ENCODE data around the gene TRAFD1. TPM values are rescaled to one million over a fixed set of nuclear protein-coding genes. Genes with fewer than 3 reads are reported as not detected.
A peak's percentile ranks its signal among the peaks of the same experiment; 100 is the strongest.

TRAFD1 gene
- total and polyA plus RNA-seq, 9 of the 15 experiments (the other 6 are each of a cell fraction or from before 2014, with no cell fraction given): 41.3 to 85.5 (median 54.5) TPM

DNA sequence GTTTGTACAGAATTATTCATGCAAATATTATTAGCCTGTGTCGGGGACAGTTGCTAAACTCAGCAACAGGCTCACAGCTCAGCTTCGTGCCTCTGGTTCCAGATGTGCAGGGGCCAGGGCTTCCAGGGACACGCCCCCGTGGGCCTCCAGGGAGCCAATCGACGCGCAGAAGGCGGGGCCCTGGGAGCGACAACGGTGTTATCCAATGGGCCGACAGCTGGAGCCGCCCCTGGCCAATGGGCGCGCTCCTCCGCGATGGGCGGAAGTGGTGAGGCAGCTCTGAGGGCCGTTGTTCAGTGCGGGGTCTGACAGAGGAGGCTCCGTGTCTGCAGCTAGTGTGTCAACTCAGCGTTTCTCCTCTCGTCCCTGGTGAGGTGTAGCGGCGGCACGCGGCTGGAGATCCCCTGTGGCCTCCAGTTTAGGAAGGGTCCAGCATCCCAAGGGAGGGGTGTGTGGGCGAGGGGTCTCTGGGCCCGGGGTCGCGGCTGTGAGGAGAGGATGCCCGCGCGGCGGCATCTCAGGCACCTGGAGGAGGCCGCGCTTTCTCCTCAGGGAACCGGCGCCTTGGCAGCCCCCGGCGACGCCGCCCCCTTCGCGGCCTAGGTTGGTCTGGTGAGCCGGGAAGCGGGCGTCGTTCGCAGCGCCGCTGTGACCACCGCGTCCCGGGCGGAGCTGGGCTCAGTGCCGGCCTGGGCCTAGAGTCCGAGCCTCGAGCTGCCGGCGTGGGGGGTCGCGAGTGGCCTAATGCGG lies at the start of gene TRAFD1 (continued):
- TF ChIP-seq GTF2F1 (IDR thresholded peaks at IDR 0.05; ENCODE audit: low read depth, low read length) (0 out of 2 replicates have a peak, but pooled peaks have one; percentile 50), TAF9B (IDR thresholded peaks at IDR 0.05; ENCODE audit: partially characterized antibody) (peak; percentile 87), CBX3 (IDR thresholded peaks at IDR 0.05; ENCODE audit: borderline replicate concordance in 1 of 2, low read length in 2 of 2) (0 out of 3 replicates have a peak, but pooled peaks of 1 of the 2 experiments have one; percentile 55), ZNF197 (CRISPR knock-in tag; IDR thresholded peaks at IDR 0.05; ENCODE audit: low read depth) (no peak), ZBTB7A (IDR thresholded peaks at IDR 0.05; ENCODE audit: borderline replicate concordance, control insufficient read depth, low read depth, low read length) (peak; percentile 61; the same call in 1 of the 2 replicates), MNT (conservative IDR thresholded peaks at IDR 0.05) (peak; percentile 12 to 81), MBD2 (IDR thresholded peaks at IDR 0.05; ENCODE audit: borderline replicate concordance, low read depth) (peak; percentile 99), KLF13 (tag; IDR thresholded peaks at IDR 0.05; ENCODE audit: borderline replicate concordance, low read depth) (peak; percentile 60; the same call in 1 of the 2 replicates), TAF7 (tag; IDR thresholded peaks at IDR 0.05) (peak; percentile 70), FOXM1 (IDR thresholded peaks at IDR 0.05; ENCODE audit: low read depth) (no peak), FOXM1 (CRISPR knock-in tag; IDR thresholded peaks at IDR 0.05; ENCODE audit: low read depth) (no peak)
- TF ChIP-seq, protein P1, sequence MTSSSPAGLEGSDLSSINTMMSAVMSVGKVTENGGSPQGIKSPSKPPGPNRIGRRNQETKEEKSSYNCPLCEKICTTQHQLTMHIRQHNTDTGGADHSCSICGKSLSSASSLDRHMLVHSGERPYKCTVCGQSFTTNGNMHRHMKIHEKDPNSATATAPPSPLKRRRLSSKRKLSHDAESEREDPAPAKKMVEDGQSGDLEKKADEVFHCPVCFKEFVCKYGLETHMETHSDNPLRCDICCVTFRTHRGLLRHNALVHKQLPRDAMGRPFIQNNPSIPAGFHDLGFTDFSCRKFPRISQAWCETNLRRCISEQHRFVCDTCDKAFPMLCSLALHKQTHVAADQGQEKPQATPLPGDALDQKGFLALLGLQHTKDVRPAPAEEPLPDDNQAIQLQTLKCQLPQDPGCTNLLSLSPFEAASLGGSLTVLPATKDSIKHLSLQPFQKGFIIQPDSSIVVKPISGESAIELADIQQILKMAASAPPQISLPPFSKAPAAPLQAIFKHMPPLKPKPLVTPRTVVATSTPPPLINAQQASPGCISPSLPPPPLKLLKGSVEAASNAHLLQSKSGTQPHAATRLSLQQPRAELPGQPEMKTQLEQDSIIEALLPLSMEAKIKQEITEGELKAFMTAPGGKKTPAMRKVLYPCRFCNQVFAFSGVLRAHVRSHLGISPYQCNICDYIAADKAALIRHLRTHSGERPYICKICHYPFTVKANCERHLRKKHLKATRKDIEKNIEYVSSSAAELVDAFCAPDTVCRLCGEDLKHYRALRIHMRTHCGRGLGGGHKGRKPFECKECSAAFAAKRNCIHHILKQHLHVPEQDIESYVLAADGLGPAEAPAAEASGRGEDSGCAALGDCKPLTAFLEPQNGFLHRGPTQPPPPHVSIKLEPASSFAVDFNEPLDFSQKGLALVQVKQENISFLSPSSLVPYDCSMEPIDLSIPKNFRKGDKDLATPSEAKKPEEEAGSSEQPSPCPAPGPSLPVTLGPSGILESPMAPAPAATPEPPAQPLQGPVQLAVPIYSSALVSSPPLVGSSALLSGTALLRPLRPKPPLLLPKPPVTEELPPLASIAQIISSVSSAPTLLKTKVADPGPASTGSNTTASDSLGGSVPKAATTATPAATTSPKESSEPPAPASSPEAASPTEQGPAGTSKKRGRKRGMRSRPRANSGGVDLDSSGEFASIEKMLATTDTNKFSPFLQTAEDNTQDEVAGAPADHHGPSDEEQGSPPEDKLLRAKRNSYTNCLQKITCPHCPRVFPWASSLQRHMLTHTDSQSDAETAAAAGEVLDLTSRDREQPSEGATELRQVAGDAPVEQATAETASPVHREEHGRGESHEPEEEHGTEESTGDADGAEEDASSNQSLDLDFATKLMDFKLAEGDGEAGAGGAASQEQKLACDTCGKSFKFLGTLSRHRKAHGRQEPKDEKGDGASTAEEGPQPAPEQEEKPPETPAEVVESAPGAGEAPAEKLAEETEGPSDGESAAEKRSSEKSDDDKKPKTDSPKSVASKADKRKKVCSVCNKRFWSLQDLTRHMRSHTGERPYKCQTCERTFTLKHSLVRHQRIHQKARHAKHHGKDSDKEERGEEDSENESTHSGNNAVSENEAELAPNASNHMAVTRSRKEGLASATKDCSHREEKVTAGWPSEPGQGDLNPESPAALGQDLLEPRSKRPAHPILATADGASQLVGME (CRISPR knock-in tag; IDR thresholded peaks at IDR 0.05): 0 out of 2 replicates have a peak, but pooled peaks have one; percentile 13
- TF ChIP-seq, protein P2, sequence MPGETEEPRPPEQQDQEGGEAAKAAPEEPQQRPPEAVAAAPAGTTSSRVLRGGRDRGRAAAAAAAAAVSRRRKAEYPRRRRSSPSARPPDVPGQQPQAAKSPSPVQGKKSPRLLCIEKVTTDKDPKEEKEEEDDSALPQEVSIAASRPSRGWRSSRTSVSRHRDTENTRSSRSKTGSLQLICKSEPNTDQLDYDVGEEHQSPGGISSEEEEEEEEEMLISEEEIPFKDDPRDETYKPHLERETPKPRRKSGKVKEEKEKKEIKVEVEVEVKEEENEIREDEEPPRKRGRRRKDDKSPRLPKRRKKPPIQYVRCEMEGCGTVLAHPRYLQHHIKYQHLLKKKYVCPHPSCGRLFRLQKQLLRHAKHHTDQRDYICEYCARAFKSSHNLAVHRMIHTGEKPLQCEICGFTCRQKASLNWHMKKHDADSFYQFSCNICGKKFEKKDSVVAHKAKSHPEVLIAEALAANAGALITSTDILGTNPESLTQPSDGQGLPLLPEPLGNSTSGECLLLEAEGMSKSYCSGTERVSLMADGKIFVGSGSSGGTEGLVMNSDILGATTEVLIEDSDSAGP (CRISPR knock-in tag; IDR thresholded peaks at IDR 0.05): 0 out of 2 replicates have a peak, but pooled peaks have one; percentile 17
